HG02840 (cell line): Measurements from ENCODE around the gene IL17D.
"Not testable (repeated sequence)": the region's sequence is repeated elsewhere in the genome, so short reads cannot be mapped to it uniquely, and the experiment has no call there.

Experiments
- ATAC-seq: cut with Tn5 transposase; IDR thresholded peaks from one replicate; pipeline ENCODE4 v1.9.1; 2021; ENCODE audit warnings: mild to moderate bottlenecking, moderate library complexity, moderate number of reproducible peaks; ENCODE audit not compliant: unreplicated experiment, low FRiP score

The IL17D gene

GRCh38 chr13:20702915-20703779 lies at the start of gene IL17D:
IL17D (plus strand) TSS chr13:20703699; CDS start chr13:20704002, 303 bp downstream.
- ATAC-seq = peak; percentile 26

DNA sequence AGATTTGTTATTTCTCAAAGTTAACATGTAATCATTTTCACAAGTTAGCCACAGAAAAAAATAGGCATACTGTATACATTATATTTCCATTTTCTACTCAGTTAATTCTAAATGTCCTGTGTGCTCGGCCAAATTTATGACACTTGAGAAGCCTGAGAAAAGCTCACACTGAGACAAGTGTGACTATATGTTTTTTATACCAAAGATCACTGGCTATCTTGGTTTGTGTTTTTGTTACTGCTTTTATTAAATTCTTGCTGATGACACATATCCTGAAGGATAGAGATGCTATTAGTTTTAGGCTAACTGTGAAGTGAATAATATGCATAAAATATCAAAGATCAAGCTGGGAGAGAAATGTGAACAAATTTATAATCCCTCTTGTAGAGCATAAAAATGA lies 49.3 kb upstream of the IL17D start:
- no peak for ATAC-seq

GRCh38 chr13:20658451-20659040 lies 45.0 kb upstream of the IL17D start:
- no peak for ATAC-seq

GRCh38 chr13:20664351-20664750 lies 39.1 kb upstream of the IL17D start:
- no peak for ATAC-seq

DNA sequence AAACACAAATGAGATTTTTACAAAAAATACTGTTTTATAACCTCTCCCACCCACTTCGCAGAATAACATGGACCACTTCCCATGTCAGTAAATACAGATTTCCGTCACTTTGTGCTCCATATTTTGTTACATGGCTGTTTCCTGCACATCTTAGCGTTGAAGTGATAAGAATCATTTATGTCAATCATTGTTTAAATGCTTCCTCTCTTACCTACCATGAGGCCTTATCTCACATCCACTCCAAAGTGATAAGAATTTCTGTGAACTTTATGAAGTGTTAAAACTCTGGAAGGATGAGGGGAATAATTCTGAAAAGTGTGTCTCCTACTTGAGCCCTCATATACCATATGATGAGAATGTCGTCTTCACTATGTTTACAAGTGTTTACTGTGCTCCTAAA lies 36.6 kb upstream of the IL17D start:
- no peak for ATAC-seq

- ATAC-seq = no peak
Measured at GRCh38 chr13:20667857-20668437, 35.6 kb upstream of the IL17D start.

GRCh38 chr13:20669162-20669561 lies 34.3 kb upstream of the IL17D start:
- ATAC-seq = no peak

DNA sequence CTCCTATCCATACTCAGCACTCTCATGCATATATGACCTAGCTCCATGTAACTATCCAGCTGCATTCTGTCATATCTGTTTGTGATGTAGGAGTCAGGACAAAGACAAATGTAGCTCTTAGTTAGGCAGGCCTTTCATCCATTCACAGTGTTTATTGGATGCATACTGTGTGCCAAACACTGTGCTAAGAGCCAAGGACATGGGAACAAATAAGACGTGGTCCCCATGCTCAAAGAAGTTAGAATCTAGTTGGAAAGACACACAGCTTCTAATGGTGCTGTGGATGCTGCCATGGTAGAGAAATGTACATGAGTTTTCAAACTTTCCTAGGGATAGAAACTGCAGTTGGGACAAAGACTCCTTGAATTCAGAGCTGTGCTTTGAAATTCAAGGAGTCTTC lies 31.7 kb upstream of the IL17D start:
- no peak for ATAC-seq

DNA sequence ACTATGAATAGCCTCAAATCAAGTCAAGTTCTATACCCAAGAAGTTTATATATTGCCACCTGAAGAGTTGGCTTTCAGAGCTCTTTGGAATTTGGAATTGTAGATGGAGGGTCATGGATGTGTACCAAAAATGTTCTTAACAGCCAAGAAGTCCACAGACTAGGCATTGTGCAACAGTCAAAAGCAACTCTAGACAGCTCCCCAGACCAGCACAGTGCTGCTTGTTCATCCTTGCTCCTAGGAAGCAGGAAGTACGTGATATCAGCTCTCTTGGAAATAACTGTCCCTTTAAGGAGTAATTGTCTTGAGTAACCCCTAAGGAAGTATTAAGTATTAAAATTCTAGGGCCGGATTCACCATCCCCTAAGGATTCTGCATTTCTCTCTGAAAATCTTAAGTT lies 30.7 kb upstream of the IL17D start:
- ATAC-seq = no peak

DNA sequence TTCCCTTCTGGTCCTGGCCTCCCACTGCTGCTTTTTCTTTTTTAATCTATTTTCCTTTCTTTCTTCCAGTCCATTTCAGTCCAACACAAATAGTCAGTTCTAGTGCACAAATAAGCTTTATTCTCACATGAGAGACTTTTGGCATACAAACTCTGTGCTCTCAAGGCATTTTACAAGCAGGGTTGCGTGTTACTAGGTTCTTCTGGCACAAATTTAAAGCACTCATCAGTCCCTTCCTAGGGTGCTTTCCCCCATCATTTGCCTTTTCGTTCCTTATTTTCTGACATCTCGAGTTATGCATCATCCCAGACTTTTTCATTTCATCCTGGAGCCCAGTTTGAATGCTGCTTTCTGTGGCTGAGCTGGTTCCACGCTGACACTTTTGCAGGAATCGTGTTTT lies 29.8 kb upstream of the IL17D start:
- no peak for ATAC-seq

DNA sequence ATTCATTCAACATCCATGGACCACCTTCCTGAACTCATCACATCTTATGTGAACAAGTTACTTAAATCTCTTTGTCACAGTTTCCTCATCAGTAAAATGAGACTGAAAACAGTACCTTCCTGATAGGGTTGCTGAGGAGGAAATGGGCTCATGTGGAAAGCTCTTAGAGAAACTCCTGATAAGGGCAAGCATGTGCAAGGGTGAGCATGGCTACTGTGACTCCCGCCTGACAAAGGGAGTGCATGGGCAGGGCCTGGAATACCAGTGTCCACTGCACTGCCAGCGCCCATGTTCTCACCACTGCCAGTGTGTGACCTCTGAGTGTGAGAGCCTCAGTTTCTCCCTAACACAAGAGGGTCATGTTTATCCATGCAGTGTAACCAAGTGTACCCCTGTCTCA lies 27.3 kb upstream of the IL17D start:
- no peak for ATAC-seq

- ATAC-seq = not testable (repeated sequence)
Measured at GRCh38 chr13:20678606-20679005, 24.9 kb upstream of the IL17D start.

DNA sequence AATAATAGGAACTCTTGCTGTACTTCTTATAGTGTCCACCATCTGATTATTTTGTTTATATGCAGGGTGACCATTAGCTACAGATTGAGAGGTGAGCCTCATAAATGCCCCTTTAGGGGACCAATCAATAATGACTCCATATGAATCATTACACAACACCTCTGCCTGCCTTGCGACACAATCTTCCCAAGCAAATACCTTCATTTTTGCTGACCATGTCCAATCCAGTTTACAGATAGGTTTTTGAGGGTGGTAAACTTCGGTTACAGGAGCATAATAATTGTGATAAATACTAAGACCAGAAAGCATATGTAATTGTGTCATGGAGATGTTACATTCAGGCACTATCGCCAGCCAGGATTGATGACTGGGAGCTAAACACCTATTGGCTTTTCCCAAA lies 23.6 kb upstream of the IL17D start:
- no peak for ATAC-seq

- ATAC-seq = no peak
Measured at GRCh38 chr13:20680416-20681080, 23.0 kb upstream of the IL17D start.

GRCh38 chr13:20681481-20681880 lies 22.0 kb upstream of the IL17D start:
- ATAC-seq = not testable (repeated sequence)

DNA sequence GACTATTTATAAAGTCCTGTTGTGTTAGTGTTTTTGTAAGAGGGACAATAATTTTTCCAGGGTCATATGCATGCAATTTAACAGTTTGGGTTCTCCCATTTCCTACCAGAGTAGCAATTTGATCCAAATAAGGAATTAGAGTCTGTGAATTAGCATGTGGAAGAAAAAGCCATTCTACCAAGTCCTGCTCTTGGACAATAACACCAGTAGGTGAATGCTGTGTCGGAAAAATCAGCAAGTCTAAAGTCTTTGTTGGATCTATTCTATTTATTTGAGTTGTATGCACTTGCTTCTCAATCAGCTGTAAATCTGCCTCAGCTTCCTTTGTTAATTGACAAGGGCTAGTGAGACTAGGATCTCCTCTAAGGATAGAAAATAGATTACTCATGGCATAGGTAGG lies 21.4 kb upstream of the IL17D start:
- ATAC-seq = no peak

GRCh38 chr13:20684041-20684440 lies 19.5 kb upstream of the IL17D start:
- no peak for ATAC-seq

DNA sequence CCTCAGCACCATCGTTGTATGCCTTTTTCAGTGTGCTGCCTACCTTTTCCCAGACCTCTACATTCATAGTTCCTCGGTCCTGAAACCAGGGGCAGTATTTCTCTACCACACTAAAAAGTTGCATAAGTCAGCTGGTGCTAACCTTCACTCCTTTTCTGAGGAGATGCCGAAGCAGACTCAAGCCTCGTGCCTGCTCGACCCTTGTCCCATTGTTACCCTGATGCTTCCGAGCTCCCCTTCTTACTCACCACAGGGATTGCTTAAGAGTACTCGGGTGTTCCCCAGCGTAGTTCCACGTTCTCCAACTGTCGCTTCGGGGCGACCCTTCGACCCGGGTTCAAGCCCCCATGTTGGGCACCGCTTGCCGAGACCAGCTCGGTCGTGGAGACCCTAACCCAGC lies 19.0 kb upstream of the IL17D start:
- no peak for ATAC-seq

DNA sequence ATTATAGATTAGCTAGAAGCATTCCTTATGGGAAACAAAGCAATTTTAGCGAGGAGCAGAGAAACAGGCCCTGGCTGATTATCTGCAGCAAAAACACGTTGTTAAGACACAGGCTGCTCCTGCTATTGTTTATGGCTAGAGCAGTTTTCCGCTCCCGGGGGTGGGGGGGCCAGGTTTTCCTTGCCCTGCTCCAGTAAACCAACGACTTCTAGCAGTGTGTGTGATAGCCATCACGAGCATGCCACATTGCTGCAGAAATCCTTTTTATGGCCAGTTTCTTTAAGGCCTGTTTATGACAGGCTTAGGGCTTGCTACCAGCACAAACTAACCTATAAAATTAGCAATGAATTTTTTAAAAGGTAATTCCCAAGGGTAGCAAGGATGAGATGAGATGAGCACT lies 18.4 kb upstream of the IL17D start:
- ATAC-seq = no peak

DNA sequence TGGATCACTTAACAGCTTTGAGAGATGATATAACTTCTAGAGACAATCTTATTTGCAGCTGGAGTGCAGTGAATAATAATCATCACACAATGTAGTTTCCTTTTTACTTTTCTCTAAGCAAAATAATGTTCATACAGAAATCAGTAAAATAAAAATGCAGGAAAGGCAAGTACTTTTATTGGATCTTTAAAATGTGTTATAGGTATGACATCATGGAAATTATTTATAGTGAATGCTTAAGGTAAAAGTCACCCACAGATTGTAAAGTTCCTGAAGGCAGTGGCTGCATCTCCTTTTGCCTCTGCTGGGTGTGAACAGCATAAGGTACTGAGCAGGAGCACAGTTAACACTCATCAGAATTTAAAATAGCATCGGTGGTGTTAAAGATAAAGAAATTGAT lies 17.3 kb upstream of the IL17D start:
- ATAC-seq = no peak

DNA sequence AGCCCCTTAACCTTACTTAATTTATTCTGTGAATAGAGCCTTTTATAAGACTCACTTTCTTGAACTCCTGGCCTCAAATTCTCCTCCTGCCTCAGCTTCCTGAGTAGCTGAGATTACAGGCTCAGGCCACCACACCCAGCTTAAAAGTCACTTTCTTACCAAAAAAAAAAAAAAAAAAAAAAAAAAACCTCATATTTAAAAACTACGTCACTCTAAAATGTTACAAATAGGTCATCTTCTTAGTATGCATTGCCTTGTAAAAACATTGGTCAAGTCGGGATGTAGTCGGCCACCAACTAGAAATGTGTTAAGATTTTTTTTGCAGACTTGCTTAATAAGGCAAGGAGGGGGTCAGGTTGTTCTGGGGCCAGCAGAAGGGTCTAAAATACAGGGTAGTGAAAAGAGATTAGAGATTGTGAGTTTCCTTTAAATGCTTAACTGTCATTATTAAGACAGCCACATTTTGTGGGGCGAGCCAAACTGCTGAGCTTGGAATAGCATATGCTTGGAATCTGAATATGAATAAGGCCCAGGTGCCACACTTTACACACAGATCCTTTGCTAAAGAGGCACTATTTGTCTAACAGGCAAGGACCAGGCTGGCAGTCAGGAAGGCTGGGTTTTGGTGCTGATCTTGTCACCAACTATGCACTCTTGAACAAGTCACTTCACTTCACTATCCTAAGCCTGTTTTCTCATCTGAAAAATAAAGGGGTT lies 16.5 kb upstream of the IL17D start:
- no peak for ATAC-seq
